Colonic mucosa (tissue), 4 donors: ENCODE data around the gene SIM2. TPM values are rescaled to one million over a fixed set of nuclear protein-coding genes. Genes with fewer than 3 reads are reported as not detected.

Experiments
- DNase-seq: peaks from one replicate; pipeline ENCODE4 v3.0.0-alpha.2; 2020
- H3K27ac ChIP-seq: fragments of 200-600 bp; one replicate; pipeline ENCODE4 v1.8.0; 2021
- H3K27me3 ChIP-seq: fragments of 200-600 bp; one replicate; pipeline ENCODE4 v1.8.0; 2021
- H3K36me3 ChIP-seq: fragments of 200-600 bp; one replicate; pipeline ENCODE4 v1.8.0; 2021
- H3K4me1 ChIP-seq: fragments of 200-600 bp; one replicate; pipeline ENCODE4 v1.8.0; 2021; ENCODE audit warnings: mild to moderate bottlenecking
- H3K4me3 ChIP-seq: fragments of 200-600 bp; one replicate; pipeline ENCODE4 v1.8.0; 2021
- H3K9ac ChIP-seq, 2 donors: one replicate each; pipeline ENCODE4 v1.7.0; 2013; ENCODE audit warnings: control low read depth in 2 of 2, low read depth in 2 of 2, low read length in 2 of 2
- H3K9me3 ChIP-seq: fragments of 200-600 bp; one replicate; pipeline ENCODE4 v1.8.0; 2021
- intact Hi-C: fragments of 100-400 bp; cut with DNase I; formaldehyde crosslinking; loops from one replicate; pipeline ENCODE4 v1.14.1; 2022
- total RNA-seq, 2 donors: library from RNA; stranded (reverse); fragmentation: NEBNext Ultra II Directional in 1 of 2; extraction: Animal tissue kit (Norgen Biotek cat#: 25700) in 1 of 2; gene quantifications; one replicate each; pipeline ENCODE4 v1.2.1, GENCODE V29; 2021
- TF ChIP-seq, protein P1 (sequence below): fragments of 200-600 bp; IDR thresholded peaks from one replicate; pipeline ENCODE4 v1.8.0; 2022; ENCODE audit warnings: antibody characterized with exemption, mild to moderate bottlenecking
- donor health status: healthy.
- donor health status: DM: no; HTN: no; CAD: no.
- donor health status: DM: no; HTN: no; CAD: no.

Gene SIM2
- total RNA-seq, 2 donors from 2014 or later: 0.07 to 0.08 TPM

DNA sequence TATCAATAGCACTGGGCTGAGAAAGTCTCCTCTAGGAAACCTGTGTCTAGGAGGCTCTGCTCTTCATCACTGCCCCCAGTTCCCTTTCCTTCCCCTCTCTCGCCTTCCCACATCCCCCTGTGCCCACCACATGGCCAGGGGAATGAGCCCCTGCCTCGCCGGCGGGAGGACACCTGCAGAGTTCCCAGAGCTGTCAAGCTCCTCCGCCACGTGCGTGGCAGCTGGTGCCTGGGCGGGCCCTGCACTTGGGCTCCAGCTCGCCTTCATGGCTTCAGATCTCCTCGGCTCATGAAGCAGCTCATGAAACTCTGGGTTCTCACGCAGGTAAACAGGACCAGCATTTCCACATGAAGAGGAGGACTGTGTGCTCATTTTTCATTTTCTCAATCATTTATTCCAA is 62.8 kb downstream of the SIM2 start:
- no peak for DNase-seq
- intact Hi-C loops: no loop called here
- Histone ChIP-seq H3K4me1 (no peaks in the 10 kb centered on the region), H3K4me3 (no peak overlapping the region), H3K9ac (no peak overlapping the region), H3K27ac (no peak overlapping the region), H3K36me3 (no peaks in the 10 kb centered on the region), H3K9me3 (no peaks in the 10 kb centered on the region), H3K27me3 (no peaks in the 10 kb centered on the region)
- TF ChIP-seq, protein P1, sequence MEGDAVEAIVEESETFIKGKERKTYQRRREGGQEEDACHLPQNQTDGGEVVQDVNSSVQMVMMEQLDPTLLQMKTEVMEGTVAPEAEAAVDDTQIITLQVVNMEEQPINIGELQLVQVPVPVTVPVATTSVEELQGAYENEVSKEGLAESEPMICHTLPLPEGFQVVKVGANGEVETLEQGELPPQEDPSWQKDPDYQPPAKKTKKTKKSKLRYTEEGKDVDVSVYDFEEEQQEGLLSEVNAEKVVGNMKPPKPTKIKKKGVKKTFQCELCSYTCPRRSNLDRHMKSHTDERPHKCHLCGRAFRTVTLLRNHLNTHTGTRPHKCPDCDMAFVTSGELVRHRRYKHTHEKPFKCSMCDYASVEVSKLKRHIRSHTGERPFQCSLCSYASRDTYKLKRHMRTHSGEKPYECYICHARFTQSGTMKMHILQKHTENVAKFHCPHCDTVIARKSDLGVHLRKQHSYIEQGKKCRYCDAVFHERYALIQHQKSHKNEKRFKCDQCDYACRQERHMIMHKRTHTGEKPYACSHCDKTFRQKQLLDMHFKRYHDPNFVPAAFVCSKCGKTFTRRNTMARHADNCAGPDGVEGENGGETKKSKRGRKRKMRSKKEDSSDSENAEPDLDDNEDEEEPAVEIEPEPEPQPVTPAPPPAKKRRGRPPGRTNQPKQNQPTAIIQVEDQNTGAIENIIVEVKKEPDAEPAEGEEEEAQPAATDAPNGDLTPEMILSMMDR: no peak

DNA sequence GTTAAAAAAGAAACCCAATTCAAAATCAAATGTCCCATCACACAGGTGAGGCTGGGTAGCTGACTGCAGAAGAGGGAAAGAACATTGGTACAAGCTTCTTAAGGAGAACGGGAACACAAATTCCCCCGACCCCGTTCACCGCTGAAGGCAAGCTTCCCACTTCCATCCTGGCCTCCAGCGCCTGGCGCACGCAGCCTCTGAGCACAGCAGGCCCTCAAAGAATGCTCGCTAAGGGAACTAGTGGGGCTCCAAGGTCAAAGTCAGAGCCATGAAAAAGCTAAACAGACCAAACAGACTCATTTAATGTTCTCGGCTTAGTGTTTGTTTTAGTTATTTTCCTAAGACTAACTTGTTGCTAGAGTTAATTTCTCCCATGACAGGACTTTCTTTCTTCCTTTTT is 63.7 kb downstream of the SIM2 start:
- Histone ChIP-seq H3K9ac (no peak overlapping the region), H3K9me3 (no peaks in the 10 kb centered on the region), H3K4me3 (no peak overlapping the region), H3K27ac (no peak overlapping the region), H3K4me1 (no peaks in the 10 kb centered on the region), H3K27me3 (no peaks in the 10 kb centered on the region), H3K36me3 (no peaks in the 10 kb centered on the region)
- no peak for DNase-seq
- TF ChIP-seq, protein P1: no peak
- intact Hi-C loops: no loop called here

DNA sequence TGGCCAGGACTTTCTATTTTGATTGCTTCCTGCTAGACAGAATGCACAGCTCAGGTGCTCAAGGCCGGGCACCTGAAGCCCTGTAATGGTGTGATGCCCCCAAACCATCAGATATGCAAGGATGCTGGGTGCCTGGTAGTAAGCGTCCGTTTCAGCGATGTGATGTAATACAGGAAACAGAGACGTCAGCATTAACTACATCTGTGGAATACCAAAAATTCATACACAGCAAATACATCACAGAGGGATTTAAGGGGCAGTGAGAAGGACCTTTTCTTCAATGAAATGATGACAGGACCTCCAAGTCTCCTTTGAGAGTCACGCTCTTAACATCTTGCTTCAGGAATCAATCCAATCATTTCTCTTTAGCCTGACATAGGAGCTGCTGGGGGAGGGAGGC is 64.4 kb downstream of the SIM2 start:
- no peak for DNase-seq
- Histone ChIP-seq H3K27me3 (no peaks in the 10 kb centered on the region), H3K4me3 (no peak overlapping the region), H3K9ac (no peak overlapping the region), H3K27ac (no peak overlapping the region), H3K36me3 (no peaks in the 10 kb centered on the region), H3K9me3 (no peaks in the 10 kb centered on the region), H3K4me1 (no peaks in the 10 kb centered on the region)
- intact Hi-C loops: no loop called here
- TF ChIP-seq, protein P1: no peak

DNA sequence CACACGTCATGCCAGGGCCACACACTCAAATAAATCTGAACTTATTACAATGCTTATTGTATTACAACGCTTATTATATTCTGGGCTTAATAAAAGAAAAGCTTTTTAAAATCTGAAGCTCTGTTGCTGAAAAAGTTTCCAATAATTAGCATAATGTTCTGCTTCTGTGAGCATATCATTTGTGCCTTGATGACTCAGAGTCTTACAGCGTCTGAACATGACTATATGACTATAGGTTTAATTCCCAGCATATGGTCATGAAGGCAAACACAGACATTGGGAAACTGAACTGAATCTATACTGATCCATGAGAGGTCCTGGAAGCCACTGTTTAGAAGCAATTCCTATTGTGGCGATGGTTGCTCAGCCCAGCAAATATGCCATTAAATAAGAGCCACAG is 66.3 kb downstream of the SIM2 start:
- no peaks in the 10 kb centered on the region for H3K36me3 ChIP-seq
- H3K9ac ChIP-seq: no peak overlapping the region
- H3K27ac ChIP-seq: no peak overlapping the region
- no peak overlapping the region for H3K4me3 ChIP-seq
- H3K27me3 ChIP-seq: no peaks in the 10 kb centered on the region
- DNase-seq: no peak
- TF ChIP-seq, protein P1: no peak
- intact Hi-C loops: no loop called here
- no peaks in the 10 kb centered on the region for H3K4me1 ChIP-seq
- no peaks in the 10 kb centered on the region for H3K9me3 ChIP-seq

DNA sequence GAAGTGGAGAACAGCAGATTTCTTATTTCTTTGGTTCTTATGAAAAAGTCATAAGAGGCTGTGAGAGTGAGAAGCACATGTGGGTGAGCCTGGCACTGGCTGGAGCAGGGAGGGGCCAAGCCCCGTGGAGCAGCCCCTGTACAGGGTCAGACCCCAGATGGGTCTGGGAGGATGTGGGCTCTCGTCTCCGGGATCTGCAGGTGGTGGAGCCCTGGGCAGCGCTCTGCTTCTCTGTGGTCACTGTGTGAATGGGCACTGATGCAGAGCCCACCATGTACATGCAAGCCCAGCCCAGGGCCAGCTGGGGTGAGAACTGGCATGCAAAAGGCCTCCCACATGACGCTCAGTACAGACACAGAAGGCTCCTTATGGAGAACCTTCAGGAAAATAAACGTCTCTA is 67.6 kb downstream of the SIM2 start:
- no peak overlapping the region for H3K27ac ChIP-seq
- DNase-seq: no peak
- H3K9ac ChIP-seq: no peak overlapping the region
- no peaks in the 10 kb centered on the region for H3K27me3 ChIP-seq
- H3K36me3 ChIP-seq: no peaks in the 10 kb centered on the region
- no peaks in the 10 kb centered on the region for H3K4me1 ChIP-seq
- intact Hi-C loops: no loop called here
- H3K4me3 ChIP-seq: no peak overlapping the region
- TF ChIP-seq, protein P1: no peak
- H3K9me3 ChIP-seq: no peaks in the 10 kb centered on the region

DNA sequence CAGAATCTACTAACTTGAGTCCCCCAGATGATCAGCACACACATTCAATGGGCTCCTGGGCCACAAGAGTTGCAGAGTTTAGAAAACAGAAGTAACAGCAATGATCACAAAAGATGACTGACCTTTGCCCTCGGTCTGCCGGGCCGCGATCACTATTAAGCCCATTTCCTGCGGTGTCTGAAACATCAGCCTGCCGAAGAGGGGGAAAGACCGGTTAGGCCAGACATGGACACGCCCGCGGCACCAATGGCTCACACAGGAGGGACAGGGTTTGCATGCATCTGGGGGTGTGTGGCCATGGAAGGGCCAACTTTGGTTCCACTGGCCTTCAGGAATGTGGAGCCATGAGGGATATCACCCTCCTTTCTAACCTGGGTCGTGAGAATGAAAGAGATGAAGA is 68.2 kb downstream of the SIM2 start:
- H3K36me3 ChIP-seq: no peaks in the 10 kb centered on the region
- no peak overlapping the region for H3K27ac ChIP-seq
- H3K9me3 ChIP-seq: no peaks in the 10 kb centered on the region
- TF ChIP-seq, protein P1: no peak
- no peak for DNase-seq
- H3K4me3 ChIP-seq: no peak overlapping the region
- H3K9ac ChIP-seq: no peak overlapping the region
- intact Hi-C loops: no loop called here
- no peaks in the 10 kb centered on the region for H3K27me3 ChIP-seq
- no peaks in the 10 kb centered on the region for H3K4me1 ChIP-seq
